Measurements from ENCODE around the gene DNAJC4.
"Not testable (repeated sequence)": the region's sequence is repeated elsewhere in the genome, so short reads cannot be mapped to it uniquely, and the experiment has no call there.

DNAJC4 gene

DNA sequence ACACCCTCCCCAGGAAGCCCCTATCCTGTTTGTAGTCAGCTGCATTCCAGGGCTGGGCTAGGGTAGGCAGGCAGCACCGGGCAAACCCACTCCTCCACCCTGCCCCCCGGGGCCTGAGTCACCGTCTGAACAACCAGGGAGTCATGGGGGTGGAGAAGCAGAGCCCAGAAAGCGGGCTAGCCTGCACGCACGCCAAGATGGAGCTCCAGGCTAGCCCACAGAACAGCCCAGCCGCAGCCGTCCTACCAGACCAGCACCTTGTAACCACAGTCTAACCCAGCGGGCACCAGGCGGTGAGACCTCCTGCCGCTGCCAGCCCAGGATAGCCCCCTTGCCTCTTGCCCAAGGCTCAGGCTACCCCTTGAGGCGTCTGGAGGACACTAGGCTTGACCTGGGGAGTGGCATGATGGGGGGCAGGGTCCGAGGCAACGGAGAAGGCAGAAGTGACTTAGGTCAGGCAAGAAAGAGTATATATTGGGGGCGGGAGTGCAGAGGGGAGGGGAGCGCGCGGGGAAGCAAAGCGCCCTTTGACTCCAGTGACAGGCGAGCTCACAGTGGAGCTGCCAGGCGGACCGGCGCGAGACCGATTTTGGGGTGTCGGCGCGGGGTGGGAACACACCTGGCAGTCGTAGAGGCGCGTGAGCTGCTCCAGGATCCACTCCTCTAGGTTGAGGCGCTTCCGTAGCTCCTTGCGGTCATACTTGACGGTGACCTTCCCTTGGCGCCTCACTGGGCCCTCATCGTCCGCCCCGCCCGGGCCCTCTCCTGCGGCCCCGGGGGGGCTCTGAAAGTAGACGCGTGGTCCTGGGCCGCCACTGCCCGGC, 15.7 kb downstream of the DNAJC4 start:
- DNase-seq (ENCODE audit: low read depth), result peak; percentile 83

- DNase-seq (ENCODE audit: low read depth), result not testable (repeated sequence)
Measured at GRCh38 chr11:64246621-64246870, 16.2 kb downstream of the DNAJC4 start.

- DNase-seq (ENCODE audit: low read depth), result peak; percentile 84
Measured at GRCh38 chr11:64246871-64247728, 16.8 kb downstream of the DNAJC4 start, which contains the start of gene PPP1R14B. Gene PPP1R14B (minus strand): TSS chr11:64246943. CDS start chr11:64246673, 270 bp downstream.

GRCh38 chr11:64247729-64248531, 17.6 kb downstream of the DNAJC4 start:
- DNase-seq (ENCODE audit: low read depth), result no peak

GRCh38 chr11:64248578-64248977, 18.2 kb downstream of the DNAJC4 start:
- DNase-seq (ENCODE audit: low read depth), result no peak

DNA sequence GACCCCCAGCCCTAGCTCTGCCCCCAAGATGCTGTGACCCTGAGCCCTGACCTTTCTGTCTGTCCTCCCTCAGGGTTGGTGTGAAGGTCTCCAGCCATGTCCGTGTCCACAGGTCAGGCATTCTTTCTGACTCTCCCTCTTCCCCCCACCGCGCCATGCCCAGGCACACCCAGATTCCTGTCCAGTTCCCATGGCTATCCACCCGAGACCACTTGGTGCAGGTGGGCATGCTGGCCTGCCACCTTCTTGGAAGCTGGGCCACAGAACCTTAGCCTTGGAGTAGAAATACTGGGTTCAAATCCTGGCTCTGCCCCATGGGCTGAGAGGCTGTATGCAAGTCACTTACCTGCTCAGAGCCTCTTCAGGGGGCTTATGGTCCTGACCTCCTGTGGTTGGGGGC, 18.7 kb downstream of the DNAJC4 start:
- no peak for DNase-seq (ENCODE audit: low read depth)

DNA sequence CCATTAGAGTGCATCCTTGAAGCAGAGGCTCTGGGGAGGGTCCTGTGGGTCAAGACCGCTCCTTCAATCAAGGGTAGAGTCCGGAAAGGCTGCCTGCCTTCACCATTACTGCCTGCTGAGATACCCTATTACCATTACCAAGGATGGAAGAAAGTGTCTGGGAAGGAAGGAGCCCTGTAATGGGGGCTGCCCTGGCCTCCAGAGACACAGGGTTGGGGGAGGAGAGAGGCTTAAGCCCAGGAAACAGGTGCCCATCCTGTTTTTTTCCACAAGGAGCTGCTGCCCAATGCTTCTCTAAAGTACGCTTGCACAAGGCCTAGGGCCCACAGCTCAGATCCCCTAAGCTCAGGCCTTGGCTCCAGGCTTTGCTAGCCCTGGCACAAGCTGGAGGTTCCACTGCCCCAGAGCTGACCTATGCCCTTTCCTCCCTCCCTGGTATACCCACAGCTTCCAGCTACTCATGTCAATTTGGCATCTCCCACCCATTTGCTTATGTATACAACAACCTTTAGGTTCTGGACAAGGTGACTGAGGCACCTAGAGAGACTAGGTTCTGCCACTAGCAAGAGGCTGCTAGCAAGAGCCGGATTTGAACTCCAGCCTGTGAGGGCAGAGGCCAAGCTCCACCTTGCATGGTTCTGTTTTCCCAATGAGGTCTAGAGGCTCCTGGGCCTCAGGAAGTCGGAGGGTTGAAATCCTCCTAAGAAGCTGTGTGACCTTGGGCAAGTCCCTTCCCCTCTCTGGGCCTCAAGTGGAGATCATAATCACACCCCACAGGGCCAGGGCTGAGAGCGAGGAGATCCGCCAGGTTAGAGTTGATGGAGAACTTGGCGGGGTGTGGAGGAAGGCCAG, 19.4 kb downstream of the DNAJC4 start:
- no peak for DNase-seq (ENCODE audit: low read depth)

DNA sequence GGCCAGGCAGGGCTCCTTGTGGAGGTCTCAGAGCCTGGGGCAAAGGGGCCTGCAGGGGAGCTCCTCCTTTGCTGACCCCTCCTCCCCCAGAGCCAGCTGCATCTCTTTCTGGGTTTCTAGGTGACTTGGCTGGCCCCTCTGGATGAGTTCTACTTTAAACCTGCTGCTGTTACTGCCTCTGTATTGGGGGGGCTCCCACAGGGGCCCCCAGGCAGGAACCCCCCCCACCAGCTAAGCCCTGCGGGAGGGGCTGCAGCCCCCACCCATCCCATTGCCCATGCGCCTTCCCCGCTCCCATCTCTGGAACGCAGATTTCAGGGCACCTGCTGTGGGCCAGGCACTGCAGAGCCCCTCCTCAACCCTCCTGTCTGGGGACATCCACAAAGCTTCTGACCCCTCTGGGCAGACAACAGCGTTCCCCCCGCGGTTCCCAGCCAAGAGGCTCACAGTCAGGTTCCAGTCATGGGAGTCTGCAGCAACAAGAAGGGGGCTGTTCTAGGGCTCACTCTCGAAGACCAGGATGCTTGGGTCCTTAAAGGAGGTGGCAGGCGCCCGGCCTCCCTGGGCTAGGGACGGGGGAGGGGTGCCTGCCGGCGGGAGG, 20.2 kb downstream of the DNAJC4 start:
- no peak for DNase-seq (ENCODE audit: low read depth)

GRCh38 chr11:64251016-64251752, 20.8 kb downstream of the DNAJC4 start, which contains the start of gene PLCB3:
Gene PLCB3 (plus strand): TSS chr11:64251530. CDS start chr11:64251650, 120 bp downstream.
- peak; percentile 27 for DNase-seq (ENCODE audit: low read depth)

- no peak for DNase-seq (ENCODE audit: low read depth)
Measured at GRCh38 chr11:64251753-64252002, 21.3 kb downstream of the DNAJC4 start.

- DNase-seq (ENCODE audit: low read depth), result peak; percentile 27
Measured at GRCh38 chr11:64252003-64252872, 21.9 kb downstream of the DNAJC4 start.

GRCh38 chr11:64253043-64253442, 22.7 kb downstream of the DNAJC4 start:
- DNase-seq (ENCODE audit: low read depth), result no peak

DNA sequence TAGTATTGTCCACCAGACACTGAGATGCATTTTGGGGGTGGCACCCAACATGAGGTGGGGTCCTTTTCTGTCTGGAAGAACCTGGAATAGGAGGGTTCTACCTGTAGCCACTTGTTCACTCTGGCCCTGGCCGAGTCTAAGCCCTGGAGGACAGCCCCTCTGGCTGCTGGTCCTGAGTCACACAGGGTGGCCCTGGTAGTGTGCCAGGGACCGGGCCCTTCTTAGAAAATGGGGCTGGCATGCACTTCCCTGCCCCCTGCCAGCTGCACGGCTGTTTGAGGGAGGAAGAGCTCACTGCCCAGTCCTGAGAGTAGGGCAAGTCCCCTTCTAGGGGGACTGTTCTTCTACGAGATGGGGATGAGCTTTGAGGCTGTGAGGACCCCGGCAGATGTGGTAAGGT, 23.1 kb downstream of the DNAJC4 start:
- DNase-seq (ENCODE audit: low read depth), result no peak

DNA sequence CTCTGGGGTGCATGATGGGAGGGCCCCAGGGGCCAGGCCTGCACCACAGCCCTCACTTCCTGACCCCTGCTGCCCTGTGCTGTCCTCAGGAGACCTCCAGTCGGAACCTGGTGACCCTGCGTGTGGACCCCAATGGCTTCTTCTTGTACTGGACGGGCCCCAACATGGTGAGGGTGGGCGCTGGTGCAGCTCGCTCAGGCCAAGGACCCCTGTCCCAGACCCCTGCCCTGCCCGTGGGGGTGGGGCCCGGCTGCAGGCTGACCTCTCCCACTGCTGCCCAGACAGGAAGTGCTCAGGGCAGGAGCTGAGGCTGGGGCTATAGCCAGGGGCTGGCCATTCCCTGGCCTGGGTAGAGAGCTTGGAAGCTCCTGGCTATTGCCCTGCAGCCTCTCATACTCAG, 24.0 kb downstream of the DNAJC4 start:
- no peak for DNase-seq (ENCODE audit: low read depth)

DNA sequence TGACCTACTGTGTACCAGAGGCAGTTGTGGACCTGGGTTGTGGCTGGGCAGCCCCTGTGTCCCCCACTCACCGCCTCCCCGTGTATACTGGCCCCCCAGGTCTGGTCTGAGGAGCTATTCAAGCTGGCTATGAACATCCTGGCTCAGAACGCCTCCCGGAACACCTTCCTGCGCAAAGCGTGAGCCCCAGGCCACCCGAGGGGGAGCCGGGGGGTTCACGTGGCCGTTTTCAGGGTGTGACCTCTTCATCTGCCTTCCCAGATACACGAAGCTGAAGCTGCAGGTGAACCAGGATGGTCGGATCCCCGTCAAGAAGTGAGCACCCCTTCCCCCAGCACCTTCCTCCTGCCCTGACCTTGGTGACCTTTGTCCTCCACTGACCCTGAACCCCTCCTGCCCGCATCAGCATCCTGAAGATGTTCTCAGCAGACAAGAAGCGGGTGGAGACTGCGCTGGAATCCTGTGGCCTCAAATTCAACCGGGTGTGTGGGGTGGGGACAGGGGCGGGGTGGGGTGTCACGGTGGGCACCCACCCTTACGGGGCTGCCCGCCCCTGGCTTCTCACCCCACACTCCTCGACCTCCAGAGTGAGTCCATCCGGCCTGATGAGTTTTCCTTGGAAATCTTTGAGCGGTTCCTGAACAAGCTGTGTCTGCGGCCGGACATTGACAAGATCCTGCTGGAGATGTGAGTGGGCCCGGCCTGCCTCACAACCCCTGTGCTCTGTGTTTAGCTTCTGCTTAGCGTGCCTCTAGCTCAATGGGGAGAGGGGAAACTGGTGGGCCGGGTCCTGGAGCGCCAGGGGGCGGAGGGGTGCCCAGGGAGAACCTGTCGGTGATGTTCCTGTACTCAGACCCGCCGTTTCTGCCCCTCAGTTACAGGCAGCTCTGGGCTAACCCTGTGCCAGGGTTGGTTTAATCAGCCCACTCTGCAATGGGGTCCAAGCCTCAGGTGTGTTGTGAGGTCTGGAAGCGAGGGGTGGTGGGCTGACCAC, 25.1 kb downstream of the DNAJC4 start:
- DNase-seq (ENCODE audit: low read depth), result no peak

- DNase-seq (ENCODE audit: low read depth), result no peak
Measured at GRCh38 chr11:64256300-64256699, 26.0 kb downstream of the DNAJC4 start.

- no peak for DNase-seq (ENCODE audit: low read depth)
Measured at GRCh38 chr11:64258356-64258755, 28.0 kb downstream of the DNAJC4 start.

- DNase-seq (ENCODE audit: low read depth), result no peak
Measured at GRCh38 chr11:64258946-64259532, 28.7 kb downstream of the DNAJC4 start.
